BLaER1 treated with 17β-estradiol and CSF1 and Interleukin-3, amounts not matched to agents 10 nM and 100 nM (cell line): ENCODE data around the gene ZIC1.

Source experiments
- H3K27ac ChIP-seq, 11 experiments: shearing (Covaris generic); formaldehyde crosslinking; 2 replicates each; pipeline ENCODE4 v1.8.1; 2022
- H3K27me3 ChIP-seq, 11 experiments: shearing (Covaris generic); formaldehyde crosslinking; 2 replicates each; pipeline ENCODE4 v1.8.1; 2022
- H3K36me3 ChIP-seq, 11 experiments: shearing (Covaris generic); formaldehyde crosslinking; 2 replicates each; pipeline ENCODE4 v1.8.1; 2022
- H3K4me1 ChIP-seq, 10 experiments: shearing (Covaris generic); formaldehyde crosslinking; 2 replicates each; pipeline ENCODE4 v1.8.1; 2022
- H3K4me2 ChIP-seq, 11 experiments: shearing (Covaris generic); formaldehyde crosslinking; 2 replicates each; pipeline ENCODE4 v1.8.1; 2022
- H3K4me3 ChIP-seq, 10 experiments: shearing (Covaris generic); formaldehyde crosslinking; 2 replicates each; pipeline ENCODE4 v1.8.1; 2022
- H3K9ac ChIP-seq, 11 experiments: shearing (Covaris generic); formaldehyde crosslinking; 2 replicates each; pipeline ENCODE4 v1.8.1; 2022
- H3K9me3 ChIP-seq, 11 experiments: shearing (Covaris generic); formaldehyde crosslinking; replicated peaks in 1 of 11; 2 replicates each; pipeline ENCODE4 v1.8.1; 2022
- H4K20me1 ChIP-seq, 11 experiments: shearing (Covaris generic); formaldehyde crosslinking; 2 replicates each; pipeline ENCODE4 v1.8.1; 2022
- Cebpa-rat ChIP-seq, 11 experiments: shearing (Covaris generic); IDR thresholded peaks; 2 replicates each; pipeline ENCODE4 v1.8.1; 2022

The ZIC1 gene

GRCh38 chr3:147415286-147415685 is 6.1 kb downstream of the ZIC1 start:
- Histone ChIP-seq H3K36me3 (no peaks in the 10 kb centered on the region), H3K27me3 (peaks cover 56 to 97% (median 86%) of the 10 kb centered on the region in 11 experiments), H3K4me3 (no peak overlapping the region), H3K27ac (no peak overlapping the region), H4K20me1 (peaks cover 0 to 14% (median 8%) of the 10 kb centered on the region in 11 experiments; a peak in 6 of 22 replicates), H3K9ac (no peak overlapping the region), H3K9me3 (peaks cover 39 to 54% (median 50%) of the 10 kb centered on the region in 11 experiments), H3K4me1 (peaks cover 0 to 7% (median 4%) of the 10 kb centered on the region in 10 experiments; a peak in 10 of 20 replicates), H3K4me2 (no peak overlapping the region)
- TF ChIP-seq Cebpa-rat (IDR thresholded peaks at IDR 0.05) = no peak

- no peak overlapping the region for H3K4me3 ChIP-seq
- TF ChIP-seq Cebpa-rat (IDR thresholded peaks at IDR 0.05) = no peak
- H4K20me1 ChIP-seq = peaks cover 0 to 11% (median 5%) of the 10 kb centered on the region in 11 experiments; a peak in 6 of 22 replicates
- peaks cover 39 to 54% (median 50%) of the 10 kb centered on the region in 11 experiments for H3K9me3 ChIP-seq
- H3K4me1 ChIP-seq = peaks cover 0 to 3% (median 0%) of the 10 kb centered on the region in 10 experiments; a peak in 4 of 20 replicates
- no peak overlapping the region for H3K27ac ChIP-seq
- H3K27me3 ChIP-seq = peaks cover 50 to 96% (median 84%) of the 10 kb centered on the region in 11 experiments
- H3K4me2 ChIP-seq = no peak overlapping the region
- H3K36me3 ChIP-seq = no peaks in the 10 kb centered on the region
- no peak overlapping the region for H3K9ac ChIP-seq
Observed at GRCh38 chr3:147415874-147416273, 6.7 kb downstream of the ZIC1 start.

- Histone ChIP-seq H3K4me1 (0 out of 20 replicates have a peak, but pooled peaks cover 0 to 3% (median 0%) of the 10 kb centered on the region in 10 experiments), H3K27ac (no peak overlapping the region), H3K4me3 (no peak overlapping the region), H4K20me1 (peaks cover 0 to 10% (median 0%) of the 10 kb centered on the region in 11 experiments; a peak in 5 of 22 replicates), H3K4me2 (no peak overlapping the region), H3K9me3 (peaks cover 43 to 54% (median 51%) of the 10 kb centered on the region in 11 experiments), H3K36me3 (no peaks in the 10 kb centered on the region), H3K9ac (no peak overlapping the region), H3K27me3 (peaks cover 40 to 85% (median 76%) of the 10 kb centered on the region in 11 experiments)
- TF ChIP-seq Cebpa-rat (IDR thresholded peaks at IDR 0.05) = no peak
Observed at GRCh38 chr3:147416931-147417330, 7.8 kb downstream of the ZIC1 start.

GRCh38 chr3:147417551-147418295 is 8.6 kb downstream of the ZIC1 start:
- Histone ChIP-seq H3K4me3 (no peak overlapping the region), H3K9ac (no peak overlapping the region), H3K27me3 (peaks cover 36 to 85% (median 75%) of the 10 kb centered on the region in 11 experiments), H3K27ac (no peak overlapping the region), H3K9me3 (peaks cover 38 to 54% (median 49%) of the 10 kb centered on the region in 11 experiments), H4K20me1 (peaks cover 0 to 7% (median 0%) of the 10 kb centered on the region in 11 experiments; a peak in 4 of 22 replicates), H3K4me1 (0 out of 20 replicates have a peak, but pooled peaks cover 0 to 3% (median 0%) of the 10 kb centered on the region in 10 experiments), H3K36me3 (no peaks in the 10 kb centered on the region), H3K4me2 (no peak overlapping the region)
- TF ChIP-seq Cebpa-rat (IDR thresholded peaks at IDR 0.05) = no peak

GRCh38 chr3:147418371-147418781 is 9.2 kb downstream of the ZIC1 start:
- no peaks in the 10 kb centered on the region for H3K36me3 ChIP-seq
- no peak overlapping the region for H3K27ac ChIP-seq
- H3K9me3 ChIP-seq = peaks cover 40 to 54% (median 49%) of the 10 kb centered on the region in 11 experiments
- 0 out of 20 replicates have a peak, but pooled peaks cover 0 to 3% (median 0%) of the 10 kb centered on the region in 10 experiments for H3K4me1 ChIP-seq
- H3K4me3 ChIP-seq = no peak overlapping the region
- H3K9ac ChIP-seq = no peak overlapping the region
- peaks cover 36 to 85% (median 75%) of the 10 kb centered on the region in 11 experiments for H3K27me3 ChIP-seq
- no peak for TF ChIP-seq Cebpa-rat (IDR thresholded peaks at IDR 0.05)
- no peak overlapping the region for H3K4me2 ChIP-seq
- peaks cover 0 to under 1% (median 0%) of the 10 kb centered on the region in 11 experiments; a peak in 2 of 22 replicates for H4K20me1 ChIP-seq

GRCh38 chr3:147418808-147419701 is 9.9 kb downstream of the ZIC1 start:
- Histone ChIP-seq H3K4me2 (no peak overlapping the region), H4K20me1 (no peaks in the 10 kb centered on the region; a peak in 1 of 22 replicates), H3K9me3 (peaks cover 46 to 57% (median 53%) of the 10 kb centered on the region in 11 experiments), H3K9ac (no peak overlapping the region), H3K27ac (no peak overlapping the region), H3K4me1 (no peaks in the 10 kb centered on the region), H3K27me3 (peaks cover 37 to 85% (median 76%) of the 10 kb centered on the region in 11 experiments), H3K4me3 (no peak overlapping the region), H3K36me3 (no peaks in the 10 kb centered on the region)
- no peak for TF ChIP-seq Cebpa-rat (IDR thresholded peaks at IDR 0.05)

- H4K20me1 ChIP-seq = no peaks in the 10 kb centered on the region
Observed at GRCh38 chr3:147419781-147420224, 10.6 kb downstream of the ZIC1 start.

GRCh38 chr3:147420353-147421183 is 11.4 kb downstream of the ZIC1 start:
- H3K9ac ChIP-seq = no peak overlapping the region
- peaks cover 37 to 85% (median 74%) of the 10 kb centered on the region in 11 experiments for H3K27me3 ChIP-seq
- no peaks in the 10 kb centered on the region for H3K4me1 ChIP-seq
- H3K4me3 ChIP-seq = no peak overlapping the region
- no peak for TF ChIP-seq Cebpa-rat (IDR thresholded peaks at IDR 0.05)
- H3K36me3 ChIP-seq = no peaks in the 10 kb centered on the region
- H3K4me2 ChIP-seq = no peak overlapping the region
- no peaks in the 10 kb centered on the region for H4K20me1 ChIP-seq
- peaks cover 48 to 62% (median 57%) of the 10 kb centered on the region in 11 experiments for H3K9me3 ChIP-seq
- no peak overlapping the region for H3K27ac ChIP-seq

More at GRCh38 chr3:147419781-147420224, 10.6 kb downstream of the ZIC1 start:
- Histone ChIP-seq H3K4me3 (no peak overlapping the region), H3K36me3 (no peaks in the 10 kb centered on the region), H3K9me3 (peaks cover 48 to 62% (median 57%) of the 10 kb centered on the region in 11 experiments), H3K4me2 (no peak overlapping the region), H3K27me3 (peaks cover 37 to 85% (median 76%) of the 10 kb centered on the region in 11 experiments), H3K9ac (no peak overlapping the region), H3K4me1 (no peaks in the 10 kb centered on the region), H3K27ac (no peak overlapping the region)
- TF ChIP-seq Cebpa-rat (IDR thresholded peaks at IDR 0.05) = no peak
